NB4 (cell line): Measurements from ENCODE around the gene BBX.
"Not testable (repeated sequence)": the region's sequence is repeated elsewhere in the genome, so short reads cannot be mapped to it uniquely, and the experiment has no call there.

Experiments
- CTCF ChIP-seq: IDR thresholded peaks from one replicate; pipeline ENCODE4 v1.5.1; 2012; ENCODE audit warnings: low read depth, low read length
- MYC ChIP-seq: IDR thresholded peaks from 2 replicates; pipeline ENCODE4 v1.6.1; 2011; ENCODE audit warnings: low read depth, low read length
- POLR2A ChIP-seq: IDR thresholded peaks from 2 replicates; pipeline ENCODE4 v1.6.1; 2011; ENCODE audit warnings: mild to moderate bottlenecking; ENCODE audit not compliant: insufficient read length; ENCODE audit errors: extremely low read depth
- TF ChIP-seq, protein P1 (sequence below): IDR thresholded peaks from 2 replicates; pipeline ENCODE4 v1.6.1; 2011; ENCODE audit warnings: low read depth, low read length

GRCh38 chr3:107571089-107571488 is 48.3 kb downstream of the BBX start:
- TF ChIP-seq CTCF, MYC, POLR2A: not testable (repeated sequence)
- TF ChIP-seq, protein P1, sequence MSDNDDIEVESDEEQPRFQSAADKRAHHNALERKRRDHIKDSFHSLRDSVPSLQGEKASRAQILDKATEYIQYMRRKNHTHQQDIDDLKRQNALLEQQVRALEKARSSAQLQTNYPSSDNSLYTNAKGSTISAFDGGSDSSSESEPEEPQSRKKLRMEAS, result not testable (repeated sequence)
